HG03432 (cell line): ENCODE data around the gene PPP1R15B.

Source experiments
- ATAC-seq: cut with Tn5 transposase; IDR thresholded peaks from one replicate; pipeline ENCODE4 v1.9.1; 2021; ENCODE audit warnings: mild to moderate bottlenecking, moderate library complexity; ENCODE audit not compliant: unreplicated experiment

PPP1R15B gene

GRCh38 chr1:204411451-204412204 lies at the start of gene PPP1R15B:
Gene PPP1R15B (minus strand): TSS chr1:204411817. CDS start chr1:204411411, 406 bp downstream.
- ATAC-seq, result peak; percentile 93

GRCh38 chr1:204460346-204460745 lies 48.7 kb upstream of the PPP1R15B start:
- no peak for ATAC-seq

- ATAC-seq, result no peak
Observed at GRCh38 chr1:204459706-204460105, 48.1 kb upstream of the PPP1R15B start.

GRCh38 chr1:204457666-204458065 lies 46.0 kb upstream of the PPP1R15B start:
- ATAC-seq, result no peak

GRCh38 chr1:204456826-204457442 lies 45.3 kb upstream of the PPP1R15B start:
- no peak for ATAC-seq

- no peak for ATAC-seq
Observed at GRCh38 chr1:204455831-204456145, 44.2 kb upstream of the PPP1R15B start.

- no peak for ATAC-seq
Observed at GRCh38 chr1:204455063-204455830, 43.6 kb upstream of the PPP1R15B start.

- no peak for ATAC-seq
Observed at GRCh38 chr1:204454476-204454875, 42.9 kb upstream of the PPP1R15B start.

GRCh38 chr1:204453141-204453772 lies 41.6 kb upstream of the PPP1R15B start:
- ATAC-seq, result peak; percentile 83

- ATAC-seq, result no peak
Observed at GRCh38 chr1:204451352-204452124, 39.9 kb upstream of the PPP1R15B start.

GRCh38 chr1:204450461-204451257 lies 39.0 kb upstream of the PPP1R15B start:
- no peak for ATAC-seq

- no peak for ATAC-seq
Observed at GRCh38 chr1:204449678-204450280, 38.2 kb upstream of the PPP1R15B start.

GRCh38 chr1:204448991-204449677 lies 37.5 kb upstream of the PPP1R15B start:
- ATAC-seq, result no peak

- ATAC-seq, result no peak
Observed at GRCh38 chr1:204448344-204448964, 36.8 kb upstream of the PPP1R15B start.

- ATAC-seq, result no peak
Observed at GRCh38 chr1:204447736-204448135, 36.1 kb upstream of the PPP1R15B start.

- no peak for ATAC-seq
Observed at GRCh38 chr1:204447190-204447589, 35.6 kb upstream of the PPP1R15B start.

GRCh38 chr1:204446413-204447111 lies 34.9 kb upstream of the PPP1R15B start:
- ATAC-seq, result peak; percentile 71
